ENCODE results near the gene GPD1L.

DNA sequence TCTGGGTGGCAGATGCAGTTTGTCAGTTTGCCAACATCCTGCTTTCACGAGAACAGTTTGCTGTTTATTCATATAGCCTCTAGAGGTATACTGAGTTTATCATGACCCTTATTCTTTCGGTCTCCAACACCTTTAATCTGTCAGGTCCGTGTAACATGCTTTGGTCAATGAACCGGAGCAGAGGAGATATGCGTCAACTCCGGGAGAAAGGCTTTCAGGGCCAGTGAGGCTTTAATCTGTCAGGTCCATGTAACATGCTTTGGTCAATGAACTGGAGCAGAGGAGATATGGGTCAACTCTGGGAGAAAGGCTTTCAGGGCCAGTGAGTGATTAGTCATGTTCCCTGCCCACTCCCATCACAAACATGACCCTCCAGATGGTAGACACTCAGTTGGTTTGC, 16.9 kb upstream of the GPD1L start:
- TF ChIP-seq, protein P1, sequence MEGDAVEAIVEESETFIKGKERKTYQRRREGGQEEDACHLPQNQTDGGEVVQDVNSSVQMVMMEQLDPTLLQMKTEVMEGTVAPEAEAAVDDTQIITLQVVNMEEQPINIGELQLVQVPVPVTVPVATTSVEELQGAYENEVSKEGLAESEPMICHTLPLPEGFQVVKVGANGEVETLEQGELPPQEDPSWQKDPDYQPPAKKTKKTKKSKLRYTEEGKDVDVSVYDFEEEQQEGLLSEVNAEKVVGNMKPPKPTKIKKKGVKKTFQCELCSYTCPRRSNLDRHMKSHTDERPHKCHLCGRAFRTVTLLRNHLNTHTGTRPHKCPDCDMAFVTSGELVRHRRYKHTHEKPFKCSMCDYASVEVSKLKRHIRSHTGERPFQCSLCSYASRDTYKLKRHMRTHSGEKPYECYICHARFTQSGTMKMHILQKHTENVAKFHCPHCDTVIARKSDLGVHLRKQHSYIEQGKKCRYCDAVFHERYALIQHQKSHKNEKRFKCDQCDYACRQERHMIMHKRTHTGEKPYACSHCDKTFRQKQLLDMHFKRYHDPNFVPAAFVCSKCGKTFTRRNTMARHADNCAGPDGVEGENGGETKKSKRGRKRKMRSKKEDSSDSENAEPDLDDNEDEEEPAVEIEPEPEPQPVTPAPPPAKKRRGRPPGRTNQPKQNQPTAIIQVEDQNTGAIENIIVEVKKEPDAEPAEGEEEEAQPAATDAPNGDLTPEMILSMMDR (IDR thresholded peaks at IDR 0.05): no peak
- TF ChIP-seq EZH2 (IDR thresholded peaks at IDR 0.05; ENCODE audit: borderline replicate concordance, insufficient read depth, low read depth, low read length, poor library complexity, severe bottlenecking): no peak
